Measurements from ENCODE around the gene LTBP3.

DNA sequence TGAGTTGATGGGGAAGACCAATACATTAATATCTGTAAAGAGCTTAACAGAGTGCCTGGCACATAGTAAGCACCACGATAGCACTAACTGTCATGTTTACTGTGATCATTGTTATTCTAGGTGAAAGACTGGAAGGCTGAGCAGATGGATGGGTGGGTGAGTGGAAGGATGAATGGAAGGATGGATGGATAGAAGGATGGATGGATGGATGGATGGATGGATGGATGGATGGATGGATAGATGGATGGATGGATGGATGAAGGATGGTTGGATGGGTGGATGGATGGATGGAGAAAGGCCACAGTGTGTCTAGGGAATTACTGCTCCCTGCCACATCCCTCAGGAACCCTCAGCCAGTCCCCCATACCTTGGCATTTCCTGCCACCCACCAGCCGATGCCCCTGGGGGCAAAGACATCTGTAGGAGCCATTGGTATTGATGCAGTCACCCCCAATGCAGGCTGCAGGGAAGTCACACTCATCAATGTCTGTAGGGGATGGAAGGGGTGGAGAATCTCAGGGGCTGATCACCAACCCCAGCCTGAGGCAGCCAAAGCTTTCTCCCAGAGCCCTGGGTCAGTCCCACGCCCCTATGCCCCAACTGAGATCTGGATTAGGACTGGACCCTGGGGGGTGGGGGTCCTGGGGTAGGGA, 15.3 kb downstream of the LTBP3 start:
- TF ChIP-seq, protein P1, sequence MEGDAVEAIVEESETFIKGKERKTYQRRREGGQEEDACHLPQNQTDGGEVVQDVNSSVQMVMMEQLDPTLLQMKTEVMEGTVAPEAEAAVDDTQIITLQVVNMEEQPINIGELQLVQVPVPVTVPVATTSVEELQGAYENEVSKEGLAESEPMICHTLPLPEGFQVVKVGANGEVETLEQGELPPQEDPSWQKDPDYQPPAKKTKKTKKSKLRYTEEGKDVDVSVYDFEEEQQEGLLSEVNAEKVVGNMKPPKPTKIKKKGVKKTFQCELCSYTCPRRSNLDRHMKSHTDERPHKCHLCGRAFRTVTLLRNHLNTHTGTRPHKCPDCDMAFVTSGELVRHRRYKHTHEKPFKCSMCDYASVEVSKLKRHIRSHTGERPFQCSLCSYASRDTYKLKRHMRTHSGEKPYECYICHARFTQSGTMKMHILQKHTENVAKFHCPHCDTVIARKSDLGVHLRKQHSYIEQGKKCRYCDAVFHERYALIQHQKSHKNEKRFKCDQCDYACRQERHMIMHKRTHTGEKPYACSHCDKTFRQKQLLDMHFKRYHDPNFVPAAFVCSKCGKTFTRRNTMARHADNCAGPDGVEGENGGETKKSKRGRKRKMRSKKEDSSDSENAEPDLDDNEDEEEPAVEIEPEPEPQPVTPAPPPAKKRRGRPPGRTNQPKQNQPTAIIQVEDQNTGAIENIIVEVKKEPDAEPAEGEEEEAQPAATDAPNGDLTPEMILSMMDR (conservative IDR thresholded peaks at IDR 0.05 in 1 of 2, IDR thresholded peaks at IDR 0.05 in 1 of 2; ENCODE audit: low read depth in 1 of 2, low read length in 2 of 2), result no peak
- no peak for TF ChIP-seq EZH2 (IDR thresholded peaks at IDR 0.05; ENCODE audit: low read length, missing control alignments)
